NB4 (cell line): ENCODE results near the gene AREL1.

ENCODE experiments used
- DNase-seq: peaks from one replicate; pipeline ENCODE4 v3.0.0; 2010; ENCODE audit warnings: low read depth
- H3K4me3 ChIP-seq: one replicate; pipeline ENCODE4 v1.5.1; 2011; ENCODE audit warnings: mild to moderate bottlenecking, low read depth, low read length, moderate library complexity
- MYC ChIP-seq: IDR thresholded peaks from 2 replicates; pipeline ENCODE4 v1.6.1; 2011; ENCODE audit warnings: low read depth, low read length
- POLR2A ChIP-seq: IDR thresholded peaks from 2 replicates; pipeline ENCODE4 v1.6.1; 2011; ENCODE audit warnings: mild to moderate bottlenecking; ENCODE audit not compliant: insufficient read length; ENCODE audit errors: extremely low read depth
- TF ChIP-seq, protein P1 (sequence below): IDR thresholded peaks from 2 replicates; pipeline ENCODE4 v1.6.1; 2011; ENCODE audit warnings: low read depth, low read length
- TF ChIP-seq, protein P2 (sequence below): IDR thresholded peaks from one replicate; pipeline ENCODE4 v1.5.1; 2012; ENCODE audit warnings: low read depth, low read length

Gene AREL1

DNA sequence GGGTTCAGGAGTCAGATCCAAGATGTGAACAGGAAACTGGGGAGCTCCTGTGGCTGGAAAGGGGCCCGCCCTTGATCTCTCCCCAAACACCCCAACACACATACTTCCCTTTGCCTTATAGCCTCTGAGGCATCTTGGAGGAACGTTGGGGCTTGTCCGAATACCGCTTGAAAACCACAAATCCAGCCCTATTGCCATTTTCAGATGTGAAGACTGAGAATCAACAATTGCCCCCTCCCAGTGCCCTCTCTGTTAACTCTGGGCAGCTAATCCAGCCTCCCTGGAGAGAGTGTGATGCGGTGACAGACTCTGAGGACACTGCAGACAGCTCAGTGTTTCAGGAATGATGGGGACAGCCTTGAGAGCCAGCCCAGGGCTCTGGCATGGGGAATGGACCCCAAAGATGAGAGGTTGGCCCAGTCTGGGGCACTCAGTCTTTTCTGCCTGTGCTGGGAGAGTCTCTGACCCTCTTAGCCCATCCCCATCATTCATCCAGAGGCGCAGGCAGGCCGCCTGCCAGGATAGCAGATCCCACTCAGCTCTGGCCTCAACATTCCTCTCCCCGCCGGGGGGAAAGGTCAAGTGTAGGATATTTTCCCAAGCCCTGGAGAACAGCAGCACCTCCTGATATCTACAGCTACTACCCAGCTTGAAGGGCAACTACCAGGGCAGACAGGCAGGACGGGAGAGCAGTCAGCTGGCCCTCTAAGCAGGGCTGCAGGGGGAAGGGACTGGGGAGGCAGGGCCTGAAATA lies 76.3 kb downstream of the AREL1 start:
- no peak overlapping the region for H3K4me3 ChIP-seq
- TF ChIP-seq, protein P1, sequence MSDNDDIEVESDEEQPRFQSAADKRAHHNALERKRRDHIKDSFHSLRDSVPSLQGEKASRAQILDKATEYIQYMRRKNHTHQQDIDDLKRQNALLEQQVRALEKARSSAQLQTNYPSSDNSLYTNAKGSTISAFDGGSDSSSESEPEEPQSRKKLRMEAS = no peak
- TF ChIP-seq, protein P2, sequence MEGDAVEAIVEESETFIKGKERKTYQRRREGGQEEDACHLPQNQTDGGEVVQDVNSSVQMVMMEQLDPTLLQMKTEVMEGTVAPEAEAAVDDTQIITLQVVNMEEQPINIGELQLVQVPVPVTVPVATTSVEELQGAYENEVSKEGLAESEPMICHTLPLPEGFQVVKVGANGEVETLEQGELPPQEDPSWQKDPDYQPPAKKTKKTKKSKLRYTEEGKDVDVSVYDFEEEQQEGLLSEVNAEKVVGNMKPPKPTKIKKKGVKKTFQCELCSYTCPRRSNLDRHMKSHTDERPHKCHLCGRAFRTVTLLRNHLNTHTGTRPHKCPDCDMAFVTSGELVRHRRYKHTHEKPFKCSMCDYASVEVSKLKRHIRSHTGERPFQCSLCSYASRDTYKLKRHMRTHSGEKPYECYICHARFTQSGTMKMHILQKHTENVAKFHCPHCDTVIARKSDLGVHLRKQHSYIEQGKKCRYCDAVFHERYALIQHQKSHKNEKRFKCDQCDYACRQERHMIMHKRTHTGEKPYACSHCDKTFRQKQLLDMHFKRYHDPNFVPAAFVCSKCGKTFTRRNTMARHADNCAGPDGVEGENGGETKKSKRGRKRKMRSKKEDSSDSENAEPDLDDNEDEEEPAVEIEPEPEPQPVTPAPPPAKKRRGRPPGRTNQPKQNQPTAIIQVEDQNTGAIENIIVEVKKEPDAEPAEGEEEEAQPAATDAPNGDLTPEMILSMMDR = no peak
- no peak for TF ChIP-seq MYC
- TF ChIP-seq POLR2A = no peak
- no peak for DNase-seq

DNA sequence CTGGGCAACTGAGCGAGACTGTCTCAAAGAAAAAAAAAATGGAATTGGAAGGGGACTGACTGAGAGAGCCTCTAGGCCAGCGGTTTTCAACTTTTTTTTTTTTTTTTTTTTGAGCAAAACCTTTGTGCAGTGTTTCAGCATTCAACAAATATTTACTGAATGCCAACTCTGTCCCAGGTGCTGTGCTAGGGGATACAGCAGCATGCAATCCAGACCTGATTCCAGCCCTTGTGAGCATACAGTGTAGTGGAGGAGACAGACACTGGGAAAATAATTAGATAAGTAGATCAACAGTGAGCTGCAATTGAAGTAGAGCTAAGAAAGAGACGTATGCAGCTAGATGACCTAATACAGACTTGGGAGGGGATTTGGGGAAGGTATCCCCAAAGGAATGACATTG lies 77.0 kb downstream of the AREL1 start:
- DNase-seq = no peak
- TF ChIP-seq MYC = no peak
- TF ChIP-seq POLR2A = no peak
- TF ChIP-seq, protein P1 = no peak
- TF ChIP-seq, protein P2 = no peak
- H3K4me3 ChIP-seq = no peak overlapping the region

DNA sequence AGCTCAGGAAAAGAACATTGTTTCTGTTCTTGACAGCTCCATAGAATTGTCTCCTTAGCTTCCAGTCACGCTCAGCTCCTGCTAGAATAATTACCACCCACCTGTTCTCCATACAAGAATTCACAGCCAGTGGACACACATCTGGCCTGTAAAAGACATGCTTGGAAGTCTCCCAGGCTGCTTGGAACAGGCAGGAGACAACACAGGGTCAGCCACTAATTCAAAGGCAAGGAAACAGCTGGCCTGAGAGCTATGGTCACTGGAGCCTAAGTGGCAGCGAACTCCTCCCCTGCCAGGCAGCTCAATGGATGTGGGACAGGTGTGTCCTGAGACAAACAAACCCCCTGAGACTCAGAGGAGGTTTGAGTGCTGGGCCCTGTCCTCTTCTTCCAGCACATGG lies 77.9 kb downstream of the AREL1 start:
- no peak overlapping the region for H3K4me3 ChIP-seq
- TF ChIP-seq MYC (no peak), POLR2A (no peak)
- TF ChIP-seq, protein P2 = no peak
- TF ChIP-seq, protein P1 = no peak
- DNase-seq = no peak

DNA sequence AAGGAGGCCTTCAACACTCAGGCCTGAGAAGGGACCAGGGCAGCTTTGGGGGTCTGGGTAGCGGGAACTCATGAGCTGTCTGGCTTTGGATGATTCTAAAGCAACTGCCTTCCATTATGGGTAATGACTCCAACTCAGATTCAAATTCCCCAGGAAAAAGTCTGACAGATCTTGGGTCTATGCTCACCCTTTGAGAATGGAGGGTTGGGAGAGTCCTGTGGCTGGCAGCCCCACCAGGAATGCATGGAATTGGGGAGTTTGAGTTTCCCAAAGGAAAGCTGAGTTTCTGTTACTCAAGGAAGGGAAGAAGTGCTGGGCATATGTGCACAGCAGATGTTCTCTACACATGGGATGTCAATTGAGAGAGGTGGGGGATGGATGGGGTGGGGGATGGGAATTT lies 78.4 kb downstream of the AREL1 start:
- no peak for DNase-seq
- no peak for TF ChIP-seq MYC
- TF ChIP-seq, protein P1 = no peak
- no peak for TF ChIP-seq POLR2A
- TF ChIP-seq, protein P2 = no peak

DNA sequence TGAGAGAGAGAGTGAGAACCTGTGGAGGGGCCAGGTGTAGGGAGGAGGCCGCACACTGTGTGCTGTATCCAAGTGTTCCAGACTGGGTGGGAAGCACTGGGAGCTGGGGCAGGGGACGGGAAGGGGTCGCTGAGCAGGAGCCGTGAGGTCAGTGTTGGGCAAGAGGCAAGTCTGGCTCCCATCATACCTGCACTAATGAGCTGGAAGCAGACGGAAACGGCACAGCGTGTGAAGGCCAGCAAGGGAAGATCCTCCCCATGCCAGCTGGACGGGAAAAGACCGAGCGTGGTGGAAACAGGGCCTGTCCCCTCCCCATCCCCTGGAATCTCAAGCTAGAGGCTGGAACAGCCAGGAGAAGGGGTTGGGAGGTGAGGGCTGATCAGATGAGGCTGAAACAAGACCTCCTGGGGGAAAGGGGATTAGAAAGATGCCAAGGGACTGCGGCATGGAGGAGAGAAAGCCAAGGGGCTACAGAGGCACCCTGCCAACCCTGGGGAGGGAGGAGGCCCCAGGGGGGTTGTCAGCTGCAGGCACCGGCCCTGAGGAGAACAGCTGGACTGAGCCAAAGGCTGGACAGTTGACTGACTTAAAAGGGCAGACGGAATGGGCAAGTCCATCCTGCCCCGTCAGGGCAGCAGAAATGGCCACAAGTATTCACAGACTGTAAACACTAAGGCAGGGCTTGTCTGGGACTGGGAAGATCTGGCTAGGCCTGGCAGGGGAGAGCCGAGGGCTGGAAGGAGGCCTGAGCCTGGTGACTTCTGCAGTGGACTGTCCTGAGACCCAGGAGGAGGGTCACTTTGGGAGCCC lies 81.8 kb downstream of the AREL1 start:
- TF ChIP-seq, protein P1 = no peak
- TF ChIP-seq, protein P2 = no peak
- TF ChIP-seq POLR2A (no peak), MYC (no peak)
- no peak for DNase-seq
- H3K4me3 ChIP-seq = no peak overlapping the region

More for the DNA sequence above, 78.4 kb downstream of the AREL1 start:
- no peak overlapping the region for H3K4me3 ChIP-seq
